Heart right ventricle (tissue), 16 donors: Measurements from ENCODE around the gene DNAJB1. TPM values are rescaled to one million over a fixed set of nuclear protein-coding genes. Genes with fewer than 3 reads are reported as not detected.
A peak's percentile ranks its signal among the peaks of the same experiment; 100 is the strongest.
"Not testable (repeated sequence)": the region's sequence is repeated elsewhere in the genome, so short reads cannot be mapped to it uniquely, and the experiment has no call there.

Experiments
- ATAC-seq, 8 donors: fragments of 200-7000 bp; cut with Tn5 transposase; one replicate each; pipeline ENCODE4 v1.9.1; 2020; ENCODE audit warnings: mild to moderate bottlenecking in 8 of 8, moderate library complexity in 8 of 8, moderate number of reproducible peaks in 1 of 8
- DNase-seq, 2 donors: peaks; one replicate each; pipeline ENCODE4 v3.0.0-alpha.2; 2020
- H3K27ac ChIP-seq, 10 donors: fragments of 200-600 bp; sonication (generic) in 2 of 10; one replicate each; pipeline versions ENCODE4 v1.5.0 to v1.8.0; 2020 to 2022; ENCODE audit warnings: mild to moderate bottlenecking in 3 of 10
- H3K27me3 ChIP-seq, 7 donors: fragments of 200-600 bp; one replicate each; pipeline ENCODE4 v1.8.0; 2021 to 2022; ENCODE audit warnings: mild to moderate bottlenecking in 2 of 7
- H3K36me3 ChIP-seq, 9 donors: fragments of 200-600 bp; sonication (generic) in 1 of 9; one replicate each; pipeline versions ENCODE4 v1.5.0 to v1.8.0; 2020 to 2022; ENCODE audit warnings: mild to moderate bottlenecking in 2 of 9
- H3K4me1 ChIP-seq, 9 donors: fragments of 200-600 bp; sonication (generic) in 1 of 9; one replicate each; pipeline versions ENCODE4 v1.5.0 to v1.8.0; 2020 to 2022; ENCODE audit warnings: mild to moderate bottlenecking in 4 of 9
- H3K4me3 ChIP-seq, 10 donors: fragments of 200-600 bp; sonication (generic) in 2 of 10; one replicate each; pipeline versions ENCODE4 v1.5.0 to v1.8.0; 2020 to 2022; ENCODE audit warnings: mild to moderate bottlenecking in 7 of 10, moderate library complexity in 2 of 10
- H3K9me3 ChIP-seq, 11 donors: fragments of 200-600 bp in 10 of 11; sonication (generic) in 2 of 11; one replicate each; pipeline versions ENCODE4 v1.5.0 to v1.8.0; 2013 to 2022; ENCODE audit warnings: mild to moderate bottlenecking in 2 of 11, control low read depth in 1 of 11, moderate library complexity in 1 of 11
- CTCF ChIP-seq, 9 donors: fragments of 200-600 bp; sonication (generic) in 2 of 9; IDR thresholded peaks; one replicate each; pipeline versions ENCODE4 v1.5.0 to v1.8.0; 2021 to 2022; ENCODE audit warnings: antibody characterized with exemption in 9 of 9, mild to moderate bottlenecking in 5 of 9, moderate library complexity in 1 of 9
- WGBS, 2 donors: extraction: QIAGEN DNeasy Blood & Tissue Kit; methylation state at CpG; one replicate each; pipeline ENCODE4 v1.1.7; 2013; ENCODE audit warnings: inconsistent platforms in 1 of 2; 5-methylcytosine and 5-hydroxymethylcytosine counted together
- intact Hi-C, 10 donors: fragments of 100-400 bp; cut with DNase I; formaldehyde crosslinking; loops; one replicate each; pipeline versions ENCODE4 v1.11.1 to v1.14.2; 2022
- polyA plus RNA-seq, 2 donors: library from polyadenylated mRNA; stranded (reverse); fragments of 200-250 nt; gene quantifications; one replicate each; pipeline ENCODE4 v1.2.3, GENCODE V29; 2013
- total RNA-seq, 10 donors: library from RNA; stranded (reverse); fragmentation: NEBNext Ultra II Directional in 3 of 10; extraction: Animal tissue kit (Norgen Biotek cat#: 25700) in 3 of 10; gene quantifications; one replicate each; pipeline versions ENCODE4 v1.2.1 to v1.2.4, GENCODE V29; 2021 to 2023
- donor health status: Arrhythmogenic right ventricular cardiomyopathy.
- donor health status: ischemic (EF 13 %, LVEDD 7.1; RV severe dilation, severe dysfunction).
- donor health status: healthy with polysubstance abuse.
- donor health status: DM: no; HTN: yes; CAD: no.
- donor health status: DM: no; HTN: no; CAD: no.
- donor health status: ischemic (EF 25% LVEDD 6.9; RV normal size, moderate dysfunction).
- donor health status: ischemic (EF 25% LVEDD 5.7; RV mildly dilated, moderate dysfunction).
- donor health status: healthy.
- donor health status: DM: yes; HTN: yes; CAD: no.
- donor health status: Ischemic cardiomyopathy.
- donor health status: ischemic (EF 35%, LVEDD 5.7; RV mildly dilated, moderate dysfunction).
- donor health status: nonischemic (EF 11% LVEDD 7.7; RV severe dilation, severe dysfunction).
- donor health status: DM: yes; HTN: yes; CAD: no.
- donor health status: PGD.
- donor health status: ischemic (EF 29% LVEDD 5.4; RV normal size, mild dysfunction).
- donor health status: nonischemic (EF 23%, LVEDD 6.1; RV moderate dilation, normal function).

DNAJB1 gene
- total and polyA plus RNA-seq, 12 donors = 23.6 to 99.0 (median 44.6) TPM

DNA sequence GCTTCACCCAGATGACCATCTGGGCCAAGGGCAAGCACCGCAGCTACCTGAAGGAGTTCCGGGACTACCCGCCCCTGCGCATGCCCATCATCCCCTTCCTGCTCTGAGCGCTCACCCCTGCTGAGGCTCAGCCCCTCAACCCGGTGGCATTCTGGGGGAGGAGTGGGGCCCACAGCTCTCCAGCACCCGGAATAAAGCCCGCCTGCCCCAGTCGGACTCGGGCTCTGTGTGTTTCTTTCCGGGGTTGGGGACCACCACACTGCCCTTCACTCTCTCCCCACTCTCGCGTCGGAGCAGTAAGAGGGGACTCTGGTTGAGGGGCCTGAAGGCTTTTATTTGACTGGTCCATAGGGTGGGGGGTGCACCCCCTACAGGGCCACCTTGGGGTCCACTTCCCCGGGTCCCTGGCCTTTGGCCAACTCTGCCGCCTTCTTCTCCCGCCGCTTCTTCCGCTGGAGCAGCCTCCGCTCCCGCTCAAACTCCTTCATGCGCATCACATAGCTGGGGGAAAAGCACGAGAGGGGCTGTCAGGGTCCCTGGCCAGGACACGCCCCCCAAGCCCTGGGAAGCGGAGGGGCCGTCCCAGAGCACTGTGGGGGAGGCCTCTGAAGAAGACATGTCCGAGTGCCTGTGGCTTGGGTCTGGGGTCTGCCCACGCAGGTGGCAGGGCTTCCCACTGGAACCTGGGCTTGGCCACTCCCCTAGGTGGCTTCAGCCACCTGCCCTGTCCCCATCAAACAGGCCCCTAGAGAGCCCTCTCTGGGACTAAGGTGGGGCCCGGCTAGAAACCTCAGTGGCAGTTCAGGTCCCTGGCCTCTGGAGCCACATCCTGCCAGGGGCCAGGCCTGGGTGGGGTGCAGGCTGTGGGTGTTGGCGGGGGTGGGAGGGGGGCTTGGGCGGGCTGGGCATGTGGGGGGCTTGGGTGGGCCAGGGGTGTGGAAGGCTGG, 47.8 kb upstream of the DNAJB1 start:
- Histone ChIP-seq H3K27me3 (no peaks in the 10 kb centered on the region), H3K9me3 (no peaks in the 10 kb centered on the region), H3K36me3 (peaks cover 0 to 53% (median 6%) of the 10 kb centered on the region in 9 donors), H3K4me3 (no peak overlapping the region), H3K4me1 (peaks cover 16 to 54% (median 40%) of the 10 kb centered on the region in 9 donors), H3K27ac (no peak overlapping the region)
- DNase-seq = no peak
- intact Hi-C loops = no loop called here
- TF ChIP-seq CTCF (IDR thresholded peaks at IDR 0.05) = no peak
- no peak for ATAC-seq
- 85 to 89% methylated on average over 24 to 27 of the region's 31 CpGs for WGBS, 2 donors

- no peaks in the 10 kb centered on the region for H3K27me3 ChIP-seq
- intact Hi-C loops = no loop called here
- no peak for TF ChIP-seq CTCF (IDR thresholded peaks at IDR 0.05)
- 91 to 93% methylated on average over 22 of the region's 22 CpGs for WGBS, 2 donors
- DNase-seq = no peak
- H3K27ac ChIP-seq = no peak overlapping the region
- H3K9me3 ChIP-seq = no peaks in the 10 kb centered on the region
- H3K4me1 ChIP-seq = peaks cover 21 to 54% (median 40%) of the 10 kb centered on the region in 9 donors
- ATAC-seq = no peak
- peaks cover 0 to 53% (median 6%) of the 10 kb centered on the region in 9 donors for H3K36me3 ChIP-seq
- H3K4me3 ChIP-seq = no peak overlapping the region
These were observed 47.1 kb upstream of the DNAJB1 start for GRCh38 chr19:14565298-14565679.

GRCh38 chr19:14564652-14565297, 46.6 kb upstream of the DNAJB1 start:
- ATAC-seq, H3K4me3 ChIP-seq, H3K9me3 ChIP-seq, DNase-seq, intact Hi-C loops, H3K27me3 ChIP-seq, H3K27ac ChIP-seq: not testable (repeated sequence)
- H3K4me1 ChIP-seq = peaks cover 26 to 54% (median 40%) of the 10 kb centered on the region in 9 donors
- 80 to 82% methylated on average over 22 of the region's 22 CpGs for WGBS, 2 donors
- peaks cover 0 to 53% (median 6%) of the 10 kb centered on the region in 9 donors for H3K36me3 ChIP-seq

GRCh38 chr19:14563989-14564651, 45.9 kb upstream of the DNAJB1 start:
- H3K9me3 ChIP-seq = no peaks in the 10 kb centered on the region
- intact Hi-C loops = no loop called here
- ATAC-seq (peak in 6 of 8 donors; percentile 2 to 30 (median 18)), DNase-seq (peak in 1 of 2 donors; percentile 55)
- H3K4me1 ChIP-seq = peaks cover 28 to 54% (median 36%) of the 10 kb centered on the region in 9 donors
- H3K36me3 ChIP-seq = peaks cover 0 to 50% (median 6%) of the 10 kb centered on the region in 9 donors
- H3K4me3 ChIP-seq = no peak overlapping the region
- 70 to 79% methylated on average over 24 to 33 of the region's 33 CpGs for WGBS, 2 donors
- no peaks in the 10 kb centered on the region for H3K27me3 ChIP-seq
- TF ChIP-seq CTCF (IDR thresholded peaks at IDR 0.05) = no peak
- peak overlapping the region in 3 of 10 donors; percentile 70 to 97 (median 95) for H3K27ac ChIP-seq
